Gastrocnemius medialis (tissue), 4 donors: ENCODE results near the gene SNX32.

Experiments
- POLR2A ChIP-seq, 2 donors: fragments of 450-650 bp; IDR thresholded peaks; one replicate each; pipeline ENCODE4 v1.6.1; 2017; ENCODE audit warnings: antibody characterized with exemption in 2 of 2, mild to moderate bottlenecking in 2 of 2, moderate library complexity in 2 of 2
- TF ChIP-seq, protein P1 (sequence below), 5 experiments: fragments of 450-650 bp in 3 of 5; fragments of 200-600 bp in 2 of 5; sonication (generic) in 2 of 5; IDR thresholded peaks in 4 of 5; conservative IDR thresholded peaks in 1 of 5; 1 replicate in 4 of 5; 2 replicates in 1 of 5; pipeline ENCODE4 v1.5.1; 2016 to 2019; ENCODE audit warnings: antibody characterized with exemption in 5 of 5, mild to moderate bottlenecking in 3 of 5, moderate library complexity in 3 of 5

DNA sequence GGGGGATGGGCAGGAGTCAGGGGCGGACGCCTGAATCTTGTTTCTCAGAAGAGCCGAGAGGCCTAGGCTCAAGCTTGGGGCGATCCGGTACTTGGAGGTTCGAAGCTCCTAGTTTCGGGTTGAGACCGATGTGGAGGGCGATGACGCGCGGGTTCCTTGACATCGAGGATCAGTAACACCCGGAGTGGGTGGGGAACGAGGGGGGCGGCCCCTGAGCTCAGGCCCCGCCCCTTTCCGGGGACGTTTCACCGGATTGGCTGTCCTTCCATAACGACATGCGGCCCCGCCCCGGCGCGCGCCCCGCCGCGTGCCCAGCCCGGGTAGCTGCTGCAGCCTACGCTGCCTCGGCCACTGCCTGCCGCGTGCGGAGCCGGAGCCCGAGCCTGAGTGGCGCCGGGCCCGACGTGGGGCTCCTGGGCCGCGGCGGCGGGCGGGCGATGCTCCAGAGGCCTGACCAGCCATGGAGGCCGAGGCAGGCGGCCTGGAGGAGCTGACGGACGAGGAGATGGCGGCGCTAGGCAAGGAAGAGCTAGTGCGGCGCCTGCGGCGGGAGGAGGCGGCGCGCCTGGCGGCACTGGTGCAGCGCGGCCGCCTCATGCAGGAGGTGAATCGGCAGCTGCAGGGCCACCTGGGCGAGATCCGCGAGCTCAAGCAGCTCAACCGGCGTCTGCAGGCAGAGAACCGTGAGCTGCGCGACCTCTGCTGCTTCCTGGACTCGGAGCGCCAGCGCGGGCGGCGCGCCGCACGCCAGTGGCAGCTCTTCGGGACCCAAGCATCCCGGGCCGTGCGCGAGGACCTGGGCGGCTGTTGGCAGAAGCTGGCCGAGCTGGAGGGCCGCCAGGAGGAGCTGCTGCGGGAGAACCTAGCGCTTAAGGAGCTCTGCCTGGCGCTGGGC is 56.8 kb downstream of the SNX32 start, which contains the start of gene CCDC85B:
- TF ChIP-seq, protein P1, sequence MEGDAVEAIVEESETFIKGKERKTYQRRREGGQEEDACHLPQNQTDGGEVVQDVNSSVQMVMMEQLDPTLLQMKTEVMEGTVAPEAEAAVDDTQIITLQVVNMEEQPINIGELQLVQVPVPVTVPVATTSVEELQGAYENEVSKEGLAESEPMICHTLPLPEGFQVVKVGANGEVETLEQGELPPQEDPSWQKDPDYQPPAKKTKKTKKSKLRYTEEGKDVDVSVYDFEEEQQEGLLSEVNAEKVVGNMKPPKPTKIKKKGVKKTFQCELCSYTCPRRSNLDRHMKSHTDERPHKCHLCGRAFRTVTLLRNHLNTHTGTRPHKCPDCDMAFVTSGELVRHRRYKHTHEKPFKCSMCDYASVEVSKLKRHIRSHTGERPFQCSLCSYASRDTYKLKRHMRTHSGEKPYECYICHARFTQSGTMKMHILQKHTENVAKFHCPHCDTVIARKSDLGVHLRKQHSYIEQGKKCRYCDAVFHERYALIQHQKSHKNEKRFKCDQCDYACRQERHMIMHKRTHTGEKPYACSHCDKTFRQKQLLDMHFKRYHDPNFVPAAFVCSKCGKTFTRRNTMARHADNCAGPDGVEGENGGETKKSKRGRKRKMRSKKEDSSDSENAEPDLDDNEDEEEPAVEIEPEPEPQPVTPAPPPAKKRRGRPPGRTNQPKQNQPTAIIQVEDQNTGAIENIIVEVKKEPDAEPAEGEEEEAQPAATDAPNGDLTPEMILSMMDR (IDR thresholded peaks at IDR 0.05 in 4 of 5, conservative IDR thresholded peaks at IDR 0.05 in 1 of 5): peak in 3 of 5 experiments; percentile 18 to 22 (median 21)
- TF ChIP-seq POLR2A (IDR thresholded peaks at IDR 0.05): peak; percentile 98 to 99
